ENCODE measurements around the gene CYTH1. TPM values are rescaled to one million over a fixed set of nuclear protein-coding genes. Genes with fewer than 3 reads are reported as not detected.

Gene CYTH1
- total RNA-seq, 1 experiment from 2014 or later = 9.7 TPM

DNA sequence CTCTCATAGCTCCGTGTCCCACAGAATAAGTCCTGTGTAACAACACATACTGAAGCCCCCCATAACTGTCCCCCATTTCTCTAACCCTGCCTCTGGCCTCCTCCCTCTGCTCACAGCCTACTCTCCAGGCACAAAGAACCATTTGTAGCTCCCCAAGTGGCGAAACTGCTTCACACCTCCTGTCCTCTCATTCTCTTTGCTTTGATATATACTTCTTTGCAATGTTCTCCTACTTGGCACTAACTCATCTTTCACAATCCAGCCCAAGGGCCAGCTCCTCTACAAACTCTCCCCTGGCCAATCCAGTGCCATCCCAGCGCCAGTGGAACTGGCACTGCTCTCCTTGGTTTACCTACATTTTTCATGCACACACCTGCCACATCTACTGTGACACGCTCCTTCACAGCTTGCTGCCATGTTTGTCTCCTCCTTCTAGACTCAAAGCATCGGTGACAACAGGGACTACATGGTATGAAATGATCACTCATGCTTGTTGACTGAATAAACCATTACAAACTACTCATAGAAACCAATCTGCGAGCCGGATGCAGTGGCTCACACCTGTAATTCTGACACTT lies 12.8 kb downstream of the CYTH1 start:
- Histone ChIP-seq H3K4me2 (ENCODE audit: insufficient read depth, insufficient read length, low read length) (no peak overlapping the region), H3K9ac (ENCODE audit: extremely low read depth, insufficient read length, low read length) (no peak overlapping the region), H3K79me2 (ENCODE audit: insufficient read depth, low read length) (no peaks in the 10 kb centered on the region; the same call in 1 of the 2 replicates), H3K23me2 (ENCODE audit: insufficient read length, low read depth, low read length, poor library complexity, severe bottlenecking) (no peaks in the 10 kb centered on the region), H3K18ac (ENCODE audit: insufficient read length, low read depth, low read length) (no peak overlapping the region), H4K20me1 (ENCODE audit: control insufficient read depth, insufficient read depth, insufficient read length) (no peaks in the 10 kb centered on the region), H3K27me3 (ENCODE audit: insufficient read depth, low read length) (no peaks in the 10 kb centered on the region), H3T11ph (ENCODE audit: low read length) (no peak overlapping the region), H2BK20ac (ENCODE audit: low read depth, low read length, poor library complexity, severe bottlenecking) (no peak overlapping the region), H3K56ac (ENCODE audit: insufficient read length, low read depth, low read length) (no peak overlapping the region), H4K8ac (replicated peaks; ENCODE audit: insufficient read length, low read depth, low read length) (no peak overlapping the region), H2AFZ (ENCODE audit: low read length) (no peak overlapping the region), H2BK12ac (ENCODE audit: insufficient read length, low read depth, low read length) (no peak overlapping the region), H3K79me1 (ENCODE audit: insufficient read depth, low read depth, low read length, poor library complexity, severe bottlenecking) (peaks cover 10% of the 10 kb centered on the region), H2AK5ac (ENCODE audit: insufficient read length, low read length) (no peak overlapping the region), H4K5ac (ENCODE audit: insufficient read length, low read depth, low read length) (no peak overlapping the region), H3K4me1 (ENCODE audit: insufficient read depth, low read length) (no peaks in the 10 kb centered on the region), H2BK5ac (ENCODE audit: insufficient read length, low read length) (no peak overlapping the region), H3K14ac (ENCODE audit: insufficient read depth, low read length) (no peak overlapping the region), H4K91ac (ENCODE audit: insufficient read length, low read depth, low read length) (no peak overlapping the region), H3K23ac (ENCODE audit: insufficient read length, low read depth, low read length) (no peak overlapping the region), H3K4ac (ENCODE audit: low read depth, low read length) (no peak overlapping the region), H2BK120ac (ENCODE audit: low read depth, low read length, poor library complexity, severe bottlenecking) (no peak overlapping the region), H2BK15ac (ENCODE audit: low read depth, low read length) (no peak overlapping the region), H3K9me3 (ENCODE audit: control insufficient read depth, low read depth, low read length) (no peaks in the 10 kb centered on the region), H3K27ac (ENCODE audit: insufficient read length, low read depth, low read length) (no peak overlapping the region)
- Mint-ChIP-seq H3K4me3 (no peak overlapping the region), H3K27me3 (ENCODE audit: low read depth) (no peaks in the 10 kb centered on the region), H3K9me3 (no peaks in the 10 kb centered on the region), H3K36me3 (ENCODE audit: insufficient read depth in 1 of 3, low read depth in 3 of 3) (no peaks in the 10 kb centered on the region), H3K27ac (no peak overlapping the region), H3K4me1 (peaks cover 2 to 3% of the 10 kb centered on the region in 2 experiments; a peak in 2 of 4 replicates)
- DNase-seq = no peak
- no CpG with 5 or more reads among the region's 7 CpGs for WGBS (ENCODE audit: extremely low coverage, insufficient read length, low lambda C conversion rate)
- TF ChIP-seq, protein P1, sequence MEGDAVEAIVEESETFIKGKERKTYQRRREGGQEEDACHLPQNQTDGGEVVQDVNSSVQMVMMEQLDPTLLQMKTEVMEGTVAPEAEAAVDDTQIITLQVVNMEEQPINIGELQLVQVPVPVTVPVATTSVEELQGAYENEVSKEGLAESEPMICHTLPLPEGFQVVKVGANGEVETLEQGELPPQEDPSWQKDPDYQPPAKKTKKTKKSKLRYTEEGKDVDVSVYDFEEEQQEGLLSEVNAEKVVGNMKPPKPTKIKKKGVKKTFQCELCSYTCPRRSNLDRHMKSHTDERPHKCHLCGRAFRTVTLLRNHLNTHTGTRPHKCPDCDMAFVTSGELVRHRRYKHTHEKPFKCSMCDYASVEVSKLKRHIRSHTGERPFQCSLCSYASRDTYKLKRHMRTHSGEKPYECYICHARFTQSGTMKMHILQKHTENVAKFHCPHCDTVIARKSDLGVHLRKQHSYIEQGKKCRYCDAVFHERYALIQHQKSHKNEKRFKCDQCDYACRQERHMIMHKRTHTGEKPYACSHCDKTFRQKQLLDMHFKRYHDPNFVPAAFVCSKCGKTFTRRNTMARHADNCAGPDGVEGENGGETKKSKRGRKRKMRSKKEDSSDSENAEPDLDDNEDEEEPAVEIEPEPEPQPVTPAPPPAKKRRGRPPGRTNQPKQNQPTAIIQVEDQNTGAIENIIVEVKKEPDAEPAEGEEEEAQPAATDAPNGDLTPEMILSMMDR (conservative IDR thresholded peaks at IDR 0.05) = peak; percentile 36; the same call in 2 of the 3 replicates
